GM12878 (cell line): ENCODE results near the gene LIPK.
"Not testable (repeated sequence)": the region's sequence is repeated elsewhere in the genome, so short reads cannot be mapped to it uniquely, and the experiment has no call there.

Experiments used
- BCL3 ChIP-seq: IDR thresholded peaks from 2 replicates; pipeline ENCODE4 v1.6.1; 2011; ENCODE audit warnings: borderline replicate concordance, low read depth, mild to moderate bottlenecking, moderate library complexity, low read length; ENCODE audit not compliant: insufficient read depth, poor library complexity, severe bottlenecking
- STAT1 ChIP-seq: fragments of 450-650 bp; conservative IDR thresholded peaks from 2 replicates; pipeline ENCODE4 v1.6.1; 2014; ENCODE audit warnings: antibody characterized with exemption, mild to moderate bottlenecking
- TAF1 ChIP-seq: IDR thresholded peaks from 2 replicates; pipeline ENCODE4 v1.6.1; 2011; ENCODE audit warnings: mild to moderate bottlenecking, low read depth, low read length, borderline replicate concordance

GRCh38 chr10:88663153-88663552 lies 42.9 kb upstream of the LIPK start:
- not testable (repeated sequence) for TF ChIP-seq TAF1, BCL3, STAT1
